ENCODE results near the gene SLFN12.

- TF ChIP-seq CTCF (conservative IDR thresholded peaks at IDR 0.05 in 1 of 2, IDR thresholded peaks at IDR 0.05 in 1 of 2; ENCODE audit: extremely low read depth in 1 of 2, insufficient read depth in 1 of 2, low read depth in 1 of 2, low read length in 2 of 2), result no peak
- no peak for TF ChIP-seq EZH2 (IDR thresholded peaks at IDR 0.05; ENCODE audit: borderline replicate concordance, low read length)
Observed at GRCh38 chr17:35429702-35430101, 2.6 kb downstream of the SLFN12 start.
